GM19463 (cell line): ENCODE measurements around the gene SPTSSB.

Source experiments
- ATAC-seq: cut with Tn5 transposase; IDR thresholded peaks from one replicate; pipeline ENCODE4 v1.9.1; 2021; ENCODE audit warnings: mild to moderate bottlenecking, moderate library complexity; ENCODE audit not compliant: unreplicated experiment

SPTSSB gene

DNA sequence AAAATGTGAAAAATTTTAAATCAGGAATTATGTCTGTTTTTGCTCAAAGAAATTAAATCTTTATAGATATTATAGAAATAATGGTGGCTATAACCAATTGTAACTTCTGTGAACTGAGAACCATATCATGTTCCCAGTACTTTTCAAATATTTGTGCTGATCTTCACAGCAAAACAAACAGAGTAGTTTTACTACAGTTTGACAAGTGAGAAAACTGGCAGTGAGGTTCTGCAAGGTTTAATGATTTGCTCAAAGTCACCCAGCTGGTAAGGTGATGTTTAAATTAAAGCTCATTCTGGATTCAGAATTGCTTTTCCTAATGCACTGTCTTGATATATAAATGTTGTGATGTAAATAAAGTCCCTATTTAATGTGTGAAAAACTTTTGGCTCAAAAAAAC lies 22.0 kb upstream of the SPTSSB start:
- ATAC-seq: no peak

DNA sequence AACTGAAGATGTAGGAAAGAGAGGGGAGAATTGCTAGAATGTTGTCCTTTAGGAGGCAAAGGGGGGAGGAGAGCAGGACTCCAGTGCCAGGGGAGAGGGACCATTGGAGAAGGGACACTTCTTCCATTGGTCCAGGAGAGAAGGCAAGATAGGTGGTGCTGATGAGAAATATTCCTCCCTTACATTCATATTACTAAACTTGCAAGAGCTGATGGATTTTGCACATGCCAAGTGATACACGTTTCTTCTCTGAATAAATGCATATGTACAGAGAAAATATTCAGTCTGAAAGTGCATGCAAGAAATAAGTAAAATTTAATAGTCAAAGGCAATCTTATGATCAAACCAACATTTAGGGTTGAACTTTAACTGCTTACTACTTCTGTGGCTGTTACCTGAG lies 21.5 kb upstream of the SPTSSB start:
- ATAC-seq: no peak

DNA sequence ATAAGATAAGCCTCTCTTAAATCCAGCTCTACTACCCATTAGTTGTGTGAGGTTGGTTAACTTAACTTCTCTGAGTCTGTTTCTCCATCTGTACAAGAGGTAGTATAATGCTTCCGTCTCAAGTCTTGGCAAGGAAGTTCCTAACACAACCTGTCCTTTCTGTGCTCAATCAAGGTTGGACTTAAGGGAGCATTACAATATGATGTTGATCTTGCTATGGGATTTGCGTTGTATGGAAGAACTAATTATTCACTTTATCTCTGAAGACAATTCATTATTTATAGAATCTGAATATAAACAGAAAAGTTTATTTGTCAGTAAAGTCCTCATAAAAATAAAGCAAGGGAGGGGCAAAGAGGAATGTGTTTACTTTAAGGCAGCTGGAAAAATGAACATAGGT lies 18.9 kb upstream of the SPTSSB start:
- no peak for ATAC-seq

DNA sequence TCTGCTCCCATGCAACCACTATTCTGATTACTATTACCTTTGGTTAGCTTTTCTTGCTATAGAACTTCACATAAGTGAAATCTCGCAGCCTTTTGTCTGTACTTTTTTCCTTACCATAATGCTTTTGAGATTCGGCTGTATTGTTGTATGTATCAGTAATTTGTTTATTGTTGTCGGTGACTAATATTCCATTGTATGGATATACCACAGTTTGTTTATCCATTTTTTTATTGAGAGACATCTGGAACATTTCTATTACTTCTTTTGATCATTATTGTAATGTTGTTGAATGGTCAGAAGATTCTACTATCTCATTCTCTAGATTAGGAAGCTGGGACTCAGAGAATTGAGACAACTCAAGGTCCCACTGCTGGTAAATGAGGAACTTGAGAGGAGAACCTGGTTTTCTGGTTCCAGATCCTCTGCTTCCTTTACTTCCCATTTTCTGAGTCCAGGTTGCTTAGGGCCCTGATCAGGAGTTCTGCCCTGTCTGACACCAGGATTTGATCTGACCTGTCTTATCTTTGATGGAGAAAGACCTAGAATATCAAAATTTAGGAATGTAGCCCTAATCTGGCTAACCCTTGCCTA lies 18.2 kb upstream of the SPTSSB start:
- ATAC-seq: no peak

DNA sequence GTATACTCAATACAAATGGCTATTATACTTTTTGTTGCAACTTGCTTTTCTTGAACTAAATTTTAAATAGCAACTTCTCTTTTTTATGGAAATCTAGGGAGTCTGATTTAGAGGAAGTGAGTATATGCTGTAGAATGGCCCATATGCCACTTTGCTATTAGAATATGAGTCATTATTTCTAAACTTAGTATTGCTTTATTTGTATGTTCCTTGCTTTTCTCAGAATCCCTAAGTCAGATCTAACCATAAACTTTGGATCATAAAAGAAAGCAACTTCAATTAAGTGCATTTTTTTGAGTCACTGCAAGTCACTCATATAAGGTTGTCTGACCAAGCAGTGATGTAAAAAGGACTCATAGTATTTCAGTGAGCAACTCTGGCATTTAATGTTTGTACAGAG lies 17.5 kb upstream of the SPTSSB start:
- no peak for ATAC-seq

DNA sequence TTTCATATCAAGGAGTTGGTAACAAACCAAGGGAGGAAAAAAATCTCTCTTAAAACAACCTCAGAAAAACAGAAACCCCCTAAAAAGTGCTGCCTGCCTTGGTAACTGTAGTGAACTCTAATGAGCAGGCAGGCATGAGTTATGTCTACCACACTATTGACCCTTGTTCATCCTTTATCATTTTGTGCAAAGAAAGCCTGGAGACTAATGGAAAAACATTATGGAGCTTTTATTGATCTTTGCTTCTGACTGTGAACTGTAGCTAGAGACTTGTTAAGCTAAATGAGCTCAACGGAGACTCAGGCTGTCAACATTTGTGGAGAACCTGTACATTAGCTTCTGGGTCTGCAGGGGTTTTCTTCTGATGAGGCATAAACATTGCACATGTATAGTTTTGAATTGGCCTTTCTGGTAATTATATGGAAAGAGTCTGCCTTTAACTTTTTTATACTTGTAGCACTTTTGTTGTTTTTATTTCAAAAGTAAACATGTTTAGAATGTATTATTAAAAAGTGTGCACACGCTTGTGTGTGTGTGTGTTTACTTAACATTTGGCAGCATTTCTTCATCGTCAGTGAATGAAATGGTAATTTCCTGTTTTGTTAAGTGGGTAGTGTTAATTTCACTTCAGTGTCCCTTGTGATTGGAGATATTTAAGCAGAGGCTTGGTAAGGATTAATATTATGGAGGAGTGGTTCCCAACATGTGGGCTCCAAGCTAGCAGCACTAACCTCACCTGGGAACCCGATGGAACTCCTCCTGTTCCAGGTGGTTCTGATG lies 15.9 kb upstream of the SPTSSB start:
- no peak for ATAC-seq

DNA sequence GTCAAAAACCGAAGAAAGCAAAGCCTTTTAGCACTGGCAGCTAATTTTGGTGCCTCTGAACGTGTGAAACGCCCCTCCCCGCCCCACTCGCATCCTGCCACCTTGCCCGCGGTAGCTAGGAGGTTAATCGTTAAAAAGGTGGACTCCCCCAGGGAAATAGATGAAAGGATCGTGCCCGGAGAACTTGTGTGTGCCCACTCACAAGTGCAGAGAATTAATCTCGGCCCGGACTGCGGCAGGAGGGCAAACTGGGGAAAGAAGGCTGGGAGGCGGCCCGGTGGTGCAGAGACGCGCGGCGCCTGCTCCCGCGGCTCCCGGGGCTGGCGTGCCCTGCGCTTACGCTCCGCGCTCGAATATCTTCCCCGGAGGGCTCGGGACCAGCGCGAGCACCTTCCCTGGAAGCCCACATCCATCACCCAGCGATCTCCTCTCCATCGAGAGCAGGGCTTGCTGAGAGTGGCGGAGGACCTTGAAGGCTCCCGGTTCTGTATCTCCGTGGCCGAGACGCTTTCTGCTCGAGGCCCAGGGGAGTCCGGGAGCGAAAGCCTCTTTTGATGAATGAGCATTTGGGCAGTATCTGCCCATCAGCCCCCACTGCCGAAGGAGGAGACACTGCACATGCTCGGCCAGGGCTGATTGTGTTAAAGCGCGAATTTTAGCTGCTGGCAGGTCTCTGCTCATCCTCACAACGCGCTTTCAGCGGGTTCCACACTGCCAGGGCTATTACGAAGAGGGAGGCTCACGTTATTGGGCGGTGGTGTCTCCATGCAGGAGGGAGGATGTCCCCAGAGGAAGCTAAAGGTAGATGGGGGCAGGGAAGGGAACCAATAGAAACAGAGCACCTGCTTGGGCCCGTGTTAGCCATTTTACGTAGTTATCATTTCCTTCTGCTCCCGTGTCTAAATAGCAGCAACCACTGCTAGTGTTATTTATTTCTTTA lies 1.3 kb upstream of the SPTSSB start:
- peak; percentile 50 for ATAC-seq

DNA sequence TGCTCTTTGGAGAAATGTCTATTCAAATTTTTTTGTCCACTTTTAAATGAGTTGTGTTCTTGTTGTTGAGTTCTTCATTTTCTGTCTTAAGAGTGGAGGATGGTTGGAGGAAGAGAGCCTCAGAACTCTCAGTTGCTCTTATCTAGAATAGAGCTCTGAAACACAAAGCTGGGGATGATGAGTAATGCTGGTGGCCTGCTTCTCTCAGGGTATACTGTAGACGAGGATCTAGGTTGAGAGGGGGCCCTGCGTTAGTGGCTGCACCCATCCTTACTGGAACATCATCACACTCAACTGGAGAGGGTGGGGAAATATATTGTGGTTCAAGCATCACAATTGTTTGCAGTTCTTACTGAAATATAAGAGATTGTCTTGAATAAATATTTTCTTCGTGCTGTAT lies 1.8 kb downstream of the SPTSSB start:
- no peak for ATAC-seq

DNA sequence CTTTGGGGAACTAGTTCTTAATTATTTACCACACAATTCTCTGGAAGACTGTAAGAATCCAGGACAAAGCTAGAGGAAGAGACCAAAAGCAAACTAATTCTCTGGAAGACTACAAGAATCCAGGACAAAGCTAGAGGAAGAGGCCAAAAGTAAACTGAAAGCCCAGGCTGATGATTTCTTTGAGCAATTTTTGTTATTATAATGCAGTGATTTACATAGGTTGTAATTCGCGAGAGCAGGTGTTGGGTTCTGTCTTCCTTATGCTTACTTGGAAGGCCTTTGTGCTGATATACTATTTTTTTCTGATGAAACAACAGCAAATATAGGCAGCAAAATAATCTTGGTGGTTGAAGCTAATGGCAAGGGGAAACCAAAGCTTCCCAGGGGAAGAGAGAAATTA lies 5.2 kb downstream of the SPTSSB start:
- no peak for ATAC-seq

DNA sequence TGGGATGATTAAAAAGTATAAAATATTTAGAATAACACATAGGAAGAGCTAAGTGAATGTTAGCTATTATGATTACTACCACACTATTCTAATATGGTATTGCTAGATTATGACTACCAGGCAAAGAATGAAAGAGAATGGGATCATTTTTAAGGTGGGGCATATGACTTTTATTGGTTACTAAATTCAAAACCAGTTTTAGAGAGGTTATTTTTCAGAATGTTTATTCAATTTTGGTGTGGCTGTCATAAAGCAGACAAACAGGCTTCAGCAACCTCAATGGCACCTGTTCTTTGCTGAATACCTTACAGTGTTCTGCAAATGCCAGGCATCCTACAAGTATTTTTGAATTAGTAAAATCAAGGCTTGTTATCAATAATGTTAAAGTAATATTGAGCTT lies 12.8 kb downstream of the SPTSSB start:
- no peak for ATAC-seq

DNA sequence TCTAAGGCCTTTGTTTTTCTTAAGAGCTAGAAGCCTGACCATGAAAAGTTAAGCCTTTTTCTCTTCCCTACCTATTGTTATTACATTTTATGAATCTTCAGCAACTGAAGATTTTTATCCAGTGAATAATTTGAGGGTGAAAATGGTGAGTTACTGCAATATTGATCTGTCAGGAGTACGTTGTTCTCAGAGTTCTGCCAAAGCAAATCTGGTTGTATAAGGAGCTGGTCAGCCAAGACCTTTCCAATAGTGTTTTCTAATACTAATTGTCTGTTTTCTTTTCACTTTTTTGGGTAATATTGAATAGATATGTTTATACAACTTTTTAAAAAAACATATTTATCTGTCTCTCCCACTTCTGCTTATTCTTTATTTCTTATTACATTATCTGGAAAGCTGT lies 15.0 kb downstream of the SPTSSB start:
- ATAC-seq: no peak

DNA sequence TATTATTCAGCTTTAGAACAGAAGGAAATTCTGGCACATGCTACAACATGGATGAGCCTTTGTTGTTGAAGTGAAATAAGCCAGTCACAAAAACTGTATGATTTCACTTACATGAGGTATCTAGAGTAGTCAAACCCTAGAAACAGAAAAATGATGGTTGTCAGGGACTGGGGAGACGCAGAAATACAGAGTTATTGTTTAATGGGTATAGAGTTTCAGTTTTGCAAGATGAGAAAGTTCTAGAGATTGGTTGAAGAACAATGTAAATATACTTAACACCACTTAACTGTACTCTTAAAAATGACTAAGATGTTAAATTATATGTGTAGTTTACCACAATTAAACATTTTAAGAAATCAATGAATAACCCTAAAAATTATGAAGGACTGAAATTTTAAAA lies 15.8 kb downstream of the SPTSSB start:
- ATAC-seq: no peak

DNA sequence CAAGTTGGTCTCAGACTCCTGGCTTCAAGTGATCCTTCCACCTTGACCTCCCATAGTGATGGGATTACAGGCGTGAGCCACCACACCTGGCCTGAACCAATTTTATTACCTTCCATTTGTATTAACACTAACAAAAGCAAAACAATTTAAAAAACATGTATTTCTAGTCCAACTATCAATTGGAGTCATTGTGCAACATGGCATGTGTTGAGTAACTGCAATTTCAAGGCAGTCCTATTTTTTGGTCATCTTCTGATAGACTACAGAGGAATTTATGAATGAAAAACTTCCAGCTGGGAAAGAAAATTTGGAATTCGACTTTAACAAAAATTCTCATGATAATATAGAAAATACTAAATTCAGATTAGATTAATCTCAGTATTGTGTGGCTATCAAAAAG lies 16.8 kb downstream of the SPTSSB start:
- ATAC-seq: no peak

DNA sequence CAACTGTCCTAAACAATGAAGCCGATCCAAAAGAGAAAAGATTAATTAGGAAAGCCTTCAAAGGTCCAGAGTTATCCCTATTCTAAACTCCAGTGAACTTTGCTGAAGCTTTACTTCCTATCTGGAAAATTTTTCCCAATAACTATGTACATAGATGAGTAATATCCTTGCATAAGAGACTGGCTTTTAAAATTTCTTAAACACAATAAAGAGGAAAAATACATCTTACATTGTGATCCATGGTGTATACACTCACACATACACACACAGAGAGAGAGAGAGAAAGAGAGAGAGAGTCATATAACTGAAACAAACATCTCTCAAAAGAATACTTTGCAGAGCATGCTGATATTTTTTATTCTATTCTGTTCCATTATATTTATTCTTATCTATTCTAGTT lies 20.0 kb downstream of the SPTSSB start:
- ATAC-seq: no peak

DNA sequence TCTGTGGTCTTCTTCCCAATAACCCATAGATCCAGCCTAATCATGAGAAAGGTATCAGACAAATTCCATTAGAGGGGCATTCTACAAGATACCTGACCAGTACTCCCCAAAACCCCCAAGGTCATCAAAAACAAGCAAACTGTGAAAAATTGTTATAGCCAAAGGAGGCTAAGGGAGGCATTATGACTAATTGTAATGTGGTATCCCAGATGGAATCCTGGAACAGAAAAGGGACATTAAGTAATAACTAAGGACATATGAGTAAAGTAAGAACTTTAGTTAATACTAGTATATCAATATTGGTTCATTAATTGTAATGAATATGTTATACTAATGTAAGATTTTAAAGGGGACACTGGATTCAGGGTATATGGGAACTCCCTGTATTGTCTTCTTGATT lies 20.4 kb downstream of the SPTSSB start:
- no peak for ATAC-seq

DNA sequence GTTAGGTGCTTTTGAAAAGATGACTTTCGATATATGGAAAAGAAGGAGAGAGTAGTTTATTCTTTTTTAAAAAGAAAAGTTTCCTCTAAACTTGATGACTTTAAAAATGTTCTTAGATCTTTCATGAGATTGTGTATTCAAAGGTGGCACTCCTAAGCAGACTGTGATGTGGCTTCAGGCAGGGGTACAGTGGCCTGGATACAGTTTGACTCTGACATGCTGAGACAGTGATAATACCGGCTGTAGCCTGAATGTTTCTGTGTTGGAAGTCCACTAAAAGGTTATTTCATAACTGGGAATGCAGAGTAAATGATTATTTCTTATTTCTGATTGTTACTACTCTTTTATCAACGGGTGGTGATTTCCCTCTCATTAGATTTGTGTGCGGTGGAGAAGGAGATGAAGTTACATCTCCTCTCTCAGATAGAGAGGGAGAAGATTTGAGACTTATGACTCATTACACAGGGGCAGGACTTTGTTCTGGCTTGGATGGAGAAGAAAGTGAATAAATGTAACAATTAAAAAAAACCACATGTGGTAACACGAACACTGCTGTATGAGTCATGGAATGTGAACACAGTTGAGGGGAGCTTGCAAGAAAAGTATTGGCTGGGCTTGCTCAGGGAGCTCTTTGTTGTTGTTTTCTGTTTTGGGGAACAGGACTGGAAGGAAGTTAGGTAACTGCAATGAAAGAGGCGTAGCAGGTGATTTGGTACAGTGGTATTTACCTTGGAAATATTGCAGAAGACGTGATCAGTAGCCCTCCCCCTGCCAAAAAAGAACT lies 21.6 kb downstream of the SPTSSB start:
- ATAC-seq: peak; percentile 68

DNA sequence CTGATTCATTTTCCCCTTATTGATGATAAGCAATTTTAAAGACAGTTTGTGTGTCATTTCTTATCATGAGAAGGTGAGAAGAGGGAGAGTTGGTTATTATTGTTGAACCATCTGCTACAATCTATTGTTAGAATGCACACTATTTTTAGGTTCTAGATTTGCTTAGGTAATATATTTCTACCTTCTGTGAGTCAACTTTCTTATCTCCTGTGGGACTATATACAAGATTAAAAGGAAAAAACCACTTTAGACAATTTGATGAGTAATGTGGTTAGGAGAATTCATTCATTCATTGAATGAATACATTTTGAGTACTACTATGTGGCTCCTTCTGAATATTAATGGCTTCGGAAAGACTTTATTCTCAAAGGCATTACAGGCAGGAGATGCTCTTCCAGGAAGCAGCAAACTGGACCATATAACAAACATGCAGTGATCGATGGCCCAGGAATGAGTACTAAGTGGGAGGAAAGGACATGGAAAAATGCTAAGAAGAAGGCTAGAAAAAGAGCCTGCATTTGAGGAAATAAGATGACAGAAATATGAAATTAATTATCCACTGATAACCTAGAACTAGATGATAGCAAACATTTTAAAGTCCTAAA lies 22.4 kb downstream of the SPTSSB start:
- ATAC-seq: peak; percentile 47

DNA sequence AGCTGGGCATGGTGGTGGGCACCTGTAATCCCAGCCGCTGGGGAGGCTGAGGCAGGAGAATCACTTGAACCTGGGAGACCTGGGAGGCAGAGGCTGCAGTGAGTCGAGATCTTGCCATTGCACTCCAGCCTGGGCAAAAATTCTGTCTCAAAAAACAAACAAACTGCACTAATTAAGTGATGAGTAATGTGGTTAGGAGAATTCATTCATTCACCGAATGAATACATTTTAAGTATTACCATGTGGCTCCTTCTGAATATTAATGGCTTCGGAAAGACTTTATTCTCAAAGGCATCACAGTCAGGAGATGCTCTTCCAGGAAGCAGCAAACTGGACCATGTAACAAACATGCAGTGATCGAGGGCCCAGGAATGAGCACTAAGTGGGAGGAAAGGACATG lies 23.6 kb downstream of the SPTSSB start:
- ATAC-seq: no peak

DNA sequence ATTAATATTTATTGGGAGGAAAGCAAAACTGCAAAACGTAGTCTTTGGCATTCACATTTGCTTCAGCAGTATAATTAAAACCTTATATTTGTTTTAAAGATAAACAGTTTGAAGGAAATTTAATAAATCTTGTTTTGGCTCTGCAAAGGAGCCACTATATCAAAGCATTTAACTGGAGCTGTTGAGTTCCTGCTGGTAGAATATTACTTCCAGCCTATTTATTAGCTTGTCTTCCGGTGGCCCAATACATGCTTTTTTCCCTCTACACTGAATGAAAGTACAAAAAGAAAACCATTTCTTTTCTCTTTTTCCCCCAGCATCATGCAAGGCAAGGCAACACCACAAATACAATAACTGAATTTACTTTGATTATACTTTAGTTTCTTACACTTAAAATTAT lies 26.3 kb downstream of the SPTSSB start:
- no peak for ATAC-seq

DNA sequence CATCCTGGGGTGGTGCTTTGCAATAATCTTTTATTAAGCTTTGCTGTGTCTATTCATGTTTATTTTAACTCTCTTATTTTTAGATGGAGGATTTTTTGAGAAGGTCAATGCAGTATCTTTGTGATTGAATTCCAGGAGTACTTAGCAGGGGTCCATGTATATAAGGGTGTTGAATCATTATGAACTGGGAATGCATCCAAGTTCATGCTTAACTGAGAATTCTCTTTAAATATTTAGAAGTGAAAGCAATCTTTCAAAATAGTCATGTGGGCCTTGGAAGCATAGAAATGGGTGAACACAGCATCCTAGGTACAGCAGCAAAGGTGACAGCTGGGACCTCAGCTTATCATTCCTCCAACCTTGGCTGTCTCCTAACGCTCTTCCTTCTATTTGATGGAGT lies 27.3 kb downstream of the SPTSSB start:
- ATAC-seq: no peak

DNA sequence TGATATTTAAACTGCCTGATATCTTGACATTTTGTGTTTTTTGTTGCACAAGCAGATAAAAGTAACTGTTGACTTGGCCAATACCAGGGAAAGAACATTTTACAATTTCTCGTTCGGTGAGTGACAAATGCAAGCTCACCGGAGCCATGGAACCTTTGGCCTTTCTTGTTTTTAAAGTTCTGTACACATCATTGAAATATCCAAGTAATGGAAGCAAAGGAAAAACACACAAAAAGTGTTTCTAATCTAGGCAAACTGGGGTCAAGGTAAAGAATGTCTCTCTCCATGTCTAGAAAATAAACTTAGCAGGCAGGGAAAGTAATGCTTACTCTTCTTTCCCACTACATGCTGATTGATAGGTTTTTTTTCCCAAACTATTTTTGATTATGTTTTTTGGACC lies 27.8 kb downstream of the SPTSSB start:
- ATAC-seq: no peak
